PC-3 (cell line): ENCODE results near the gene RRAS2. TPM values are rescaled to one million over a fixed set of nuclear protein-coding genes. Genes with fewer than 3 reads are reported as not detected.
A peak's percentile ranks its signal among the peaks of the same experiment; 100 is the strongest.

Source experiments
- ATAC-seq: fragments of 200-7000 bp; cut with Tn5 transposase; 2 replicates; pipeline ENCODE4 v1.9.1; 2020; ENCODE audit warnings: mild to moderate bottlenecking, moderate library complexity
- BruUV-seq: library from RNA; stranded (reverse); fragments of 400-500 nt; replicated peaks from 2 replicates; lab custom pipeline; 2021; lab: Mats Ljungman, UMichigan
- CTCF ChIA-PET: fragments of 300-600 bp; sonication (Branson Sonifier 250); formaldehyde crosslinking; loops from one replicate; lab custom pipeline; 2022; ENCODE audit warnings: antibody characterized with exemption; lab: Charles Lee
- POLR2A ChIA-PET: fragments of 300-600 bp; sonication (Branson Sonifier 250); formaldehyde crosslinking; loops from one replicate; lab custom pipeline; 2022; ENCODE audit warnings: antibody characterized with exemption; ENCODE audit not compliant: unreplicated experiment; lab: Charles Lee
- DNase-seq: peaks from one replicate; pipeline ENCODE4 v3.0.0-alpha.2; 2015
- H2AFZ ChIP-seq: fragments of 300-600 bp; sonication (generic); 2 replicates; pipeline ENCODE4 v1.6.0; 2016; ENCODE audit warnings: antibody characterized with exemption, low read length
- H3F3A ChIP-seq: fragments of 300-600 bp; sonication (generic); one replicate; pipeline ENCODE4 v1.6.0; 2017; ENCODE audit warnings: antibody characterized with exemption, low read length, control low read depth, mild to moderate bottlenecking; ENCODE audit not compliant: unreplicated experiment
- H3K27ac ChIP-seq: fragments of 300-600 bp; sonication (generic); 2 replicates; pipeline ENCODE4 v1.5.1; 2016; ENCODE audit warnings: mild to moderate bottlenecking, low read length
- H3K27me3 ChIP-seq: fragments of 300-600 bp; sonication (generic); 2 replicates; pipeline ENCODE4 v1.6.1; 2016; ENCODE audit warnings: low read length, mixed read lengths
- H3K36me3 ChIP-seq: fragments of 300-600 bp; sonication (generic); 2 replicates; pipeline ENCODE4 v1.6.1; 2016; ENCODE audit warnings: low read depth, mixed run types, low read length, mixed read lengths
- H3K4me1 ChIP-seq: fragments of 300-600 bp; sonication (generic); 2 replicates; pipeline ENCODE4 v1.5.1; 2016; ENCODE audit warnings: low read length; ENCODE audit not compliant: insufficient read depth
- H3K4me2 ChIP-seq: fragments of 300-600 bp; sonication (generic); 2 replicates; pipeline ENCODE4 v1.6.0; 2016; ENCODE audit warnings: low read length
- H3K4me3 ChIP-seq: fragments of 300-600 bp; sonication (generic); 2 replicates; pipeline ENCODE4 v1.5.1; 2016; ENCODE audit warnings: mild to moderate bottlenecking, low read length, mixed read lengths
- H3K79me2 ChIP-seq: fragments of 300-600 bp; sonication (generic); 2 replicates; pipeline ENCODE4 v1.6.1; 2017; ENCODE audit warnings: low read length, mixed read lengths
- H3K9ac ChIP-seq: fragments of 300-600 bp; sonication (generic); 2 replicates; pipeline ENCODE4 v1.6.0; 2016; ENCODE audit warnings: mild to moderate bottlenecking, low read length
- H3K9me2 ChIP-seq: fragments of 300-600 bp; sonication (generic); replicated peaks from 2 replicates; pipeline ENCODE4 v1.6.1; 2016; ENCODE audit warnings: mixed run types, low read length, mixed read lengths
- H3K9me3 ChIP-seq: fragments of 300-600 bp; sonication (generic); 2 replicates; pipeline ENCODE4 v1.6.1; 2016; ENCODE audit warnings: low read length, mixed read lengths
- H4K20me1 ChIP-seq: fragments of 300-600 bp; sonication (generic); 2 replicates; pipeline ENCODE4 v1.6.1; 2016; ENCODE audit warnings: low read length, mixed read lengths
- CTCF ChIP-seq: fragments of 300-600 bp; sonication (generic); conservative IDR thresholded peaks from 2 replicates; pipeline ENCODE4 v1.5.1; 2017; ENCODE audit warnings: antibody characterized with exemption, low read depth, mild to moderate bottlenecking, low read length
- EZH2 ChIP-seq: fragments of 300-600 bp; sonication (generic); IDR thresholded peaks from one replicate; pipeline ENCODE4 v1.6.1; 2017; ENCODE audit warnings: antibody characterized with exemption, mild to moderate bottlenecking, low read length; ENCODE audit not compliant: unreplicated experiment
- EZH2phosphoT487 ChIP-seq: fragments of 300-600 bp; sonication (generic); IDR thresholded peaks from 2 replicates; pipeline ENCODE4 v1.6.1; 2018; ENCODE audit warnings: mild to moderate bottlenecking, antibody characterized with exemption, low read length, borderline replicate concordance
- intact Hi-C: fragments of 100-400 bp; cut with micrococcal nuclease; formaldehyde crosslinking; loops from 2 replicates; pipeline ENCODE4 v1.9.0; 2023
- total RNA-seq: library from RNA; depleted of rRNA; stranded (reverse); fragments of >200 nt; gene quantifications from 2 replicates; pipeline ENCODE4 v1.2.3, GENCODE V29; 2014

RRAS2 gene
- total RNA-seq, 1 experiment from 2014 or later: 58.6 TPM

- ChIA-PET CTCF (interaction anchor here (0.8 kb wide), 1 partner anchor 10 kb away, joined by 4 read pairs; no protein-coding TSS in a partner anchor), POLR2A (interaction anchor here (0.6 kb wide), 1 partner anchor 41 kb away, joined by 5 read pairs; no protein-coding TSS in a partner anchor)
- Histone ChIP-seq H2AFZ (no peak overlapping the region), H4K20me1 (0 out of 2 replicates have a peak, but pooled peaks cover 9% of the 10 kb centered on the region), H3K9ac (0 out of 2 replicates have a peak overlapping the region, but pooled peaks have one; percentile 33), H3K27me3 (no peaks in the 10 kb centered on the region), H3K79me2 (peaks cover 72% of the 10 kb centered on the region), H3K9me2 (no peaks in the 10 kb centered on the region), H3K36me3 (no peaks in the 10 kb centered on the region), H3K4me3 (peak overlapping the region; percentile 42; the same call in 1 of the 2 replicates), H3K4me1 (peaks cover 48% of the 10 kb centered on the region), H3K4me2 (peak overlapping the region; percentile 78), H3K27ac (peak overlapping the region; percentile 69), H3F3A (no peaks in the 10 kb centered on the region), H3K9me3 (no peaks in the 10 kb centered on the region)
- no peak for TF ChIP-seq EZH2phosphoT487
- TF ChIP-seq EZH2: no peak
- no peak for TF ChIP-seq CTCF
- intact Hi-C loops: loop anchor here (1.0 kb wide), 1 partner anchor 9 kb away; no protein-coding TSS in a partner anchor
- ATAC-seq (peak; percentile 63), DNase-seq (peak; percentile 74)
- no TSS peak for BruUV-seq
Measured at GRCh38 chr11:14317659-14318325, 41.2 kb downstream of the RRAS2 start.

GRCh38 chr11:14315130-14315529 is 43.9 kb downstream of the RRAS2 start:
- Histone ChIP-seq H3K4me1 (peaks cover 47% of the 10 kb centered on the region), H3K36me3 (no peaks in the 10 kb centered on the region), H4K20me1 (peaks cover 16% of the 10 kb centered on the region; the same call in 1 of the 2 replicates), H3K79me2 (peaks cover 67% of the 10 kb centered on the region), H3K9ac (no peak overlapping the region), H3K4me2 (no peak overlapping the region), H3K9me3 (no peaks in the 10 kb centered on the region), H3F3A (no peaks in the 10 kb centered on the region), H3K27me3 (no peaks in the 10 kb centered on the region), H2AFZ (no peak overlapping the region), H3K27ac (no peak overlapping the region), H3K9me2 (no peaks in the 10 kb centered on the region), H3K4me3 (no peak overlapping the region)
- DNase-seq (no peak), ATAC-seq (no peak)
- ChIA-PET CTCF (no interaction called here), POLR2A (no interaction called here)
- intact Hi-C loops: no loop called here
- no peak for TF ChIP-seq CTCF
- TF ChIP-seq EZH2: no peak
- TF ChIP-seq EZH2phosphoT487: no peak
- no TSS peak for BruUV-seq

GRCh38 chr11:14314127-14314526 is 44.9 kb downstream of the RRAS2 start:
- ChIA-PET POLR2A (interaction anchor here (0.6 kb wide), 1 partner anchor 215 kb away, joined by 3 read pairs; no protein-coding TSS in a partner anchor), CTCF (no interaction called here)
- peaks cover 16% of the 10 kb centered on the region; the same call in 1 of the 2 replicates for H4K20me1 ChIP-seq
- no peak overlapping the region for H3K4me2 ChIP-seq
- no TSS peak for BruUV-seq
- no peaks in the 10 kb centered on the region for H3K27me3 ChIP-seq
- ATAC-seq (no peak), DNase-seq (no peak)
- no peak overlapping the region for H3K4me3 ChIP-seq
- intact Hi-C loops: no loop called here
- no peaks in the 10 kb centered on the region for H3K9me2 ChIP-seq
- H3K9ac ChIP-seq: no peak overlapping the region
- H3K36me3 ChIP-seq: no peaks in the 10 kb centered on the region
- H3K27ac ChIP-seq: no peak overlapping the region
- TF ChIP-seq EZH2 (no peak), EZH2phosphoT487 (no peak), CTCF (no peak)
- peaks cover 49% of the 10 kb centered on the region for H3K4me1 ChIP-seq
- H3F3A ChIP-seq: no peaks in the 10 kb centered on the region
- H2AFZ ChIP-seq: no peak overlapping the region
- no peaks in the 10 kb centered on the region for H3K9me3 ChIP-seq
- H3K79me2 ChIP-seq: peaks cover 70% of the 10 kb centered on the region
